Peyer's patch (tissue), 4 donors: ENCODE results near the gene ASPN.

Source experiments
- CTCF ChIP-seq, 6 experiments: fragments of 450-650 bp in 4 of 6; fragments of 200-600 bp in 2 of 6; sonication (generic) in 1 of 6; IDR thresholded peaks; one replicate each; pipeline ENCODE4 v1.5.1; 2017 to 2019; ENCODE audit warnings: antibody characterized with exemption in 6 of 6, mild to moderate bottlenecking in 3 of 6, moderate library complexity in 1 of 6
- POLR2A ChIP-seq, 2 donors: fragments of 450-650 bp; IDR thresholded peaks; one replicate each; pipeline ENCODE4 v1.5.1; 2017; ENCODE audit warnings: antibody characterized with exemption in 2 of 2, mild to moderate bottlenecking in 2 of 2, moderate library complexity in 2 of 2

- no peak for TF ChIP-seq POLR2A (IDR thresholded peaks at IDR 0.05)
- TF ChIP-seq CTCF (IDR thresholded peaks at IDR 0.05) = no peak
Measured at GRCh38 chr9:92529124-92529523, 46.8 kb upstream of the ASPN start.
